GM18502 (cell line): ENCODE results near the gene IFNAR1.

Source experiments
- ATAC-seq: cut with Tn5 transposase; IDR thresholded peaks from one replicate; pipeline ENCODE4 v1.9.1; 2021; ENCODE audit warnings: mild to moderate bottlenecking; ENCODE audit not compliant: unreplicated experiment, poor library complexity

Gene IFNAR1

GRCh38 chr21:33396436-33396835, 71.7 kb downstream of the IFNAR1 start:
- ATAC-seq: no peak

GRCh38 chr21:33396951-33397350, 72.2 kb downstream of the IFNAR1 start:
- no peak for ATAC-seq

- no peak for ATAC-seq
Observed at GRCh38 chr21:33397717-33398116, 72.9 kb downstream of the IFNAR1 start.

- ATAC-seq: no peak
Observed at GRCh38 chr21:33398361-33398760, 73.6 kb downstream of the IFNAR1 start.

- no peak for ATAC-seq
Observed at GRCh38 chr21:33401630-33401992, 76.8 kb downstream of the IFNAR1 start.

GRCh38 chr21:33402001-33402979, 77.5 kb downstream of the IFNAR1 start:
- no peak for ATAC-seq

- no peak for ATAC-seq
Observed at GRCh38 chr21:33403128-33403785, 78.5 kb downstream of the IFNAR1 start, which contains the start of gene IFNGR2. Gene IFNGR2, plus strand, starts transcription at chr21:33403413. Its CDS starts 131 bp downstream, at chr21:33403544.

- no peak for ATAC-seq
Observed at GRCh38 chr21:33403786-33404585, 79.2 kb downstream of the IFNAR1 start.

GRCh38 chr21:33406493-33406892, 81.7 kb downstream of the IFNAR1 start:
- ATAC-seq: no peak
